Fibroblast of skin of scalp (primary cell): Measurements from ENCODE around the gene SCNN1A. TPM values are rescaled to one million over a fixed set of nuclear protein-coding genes. Genes with fewer than 3 reads are reported as not detected.
A peak's percentile ranks its signal among the peaks of the same experiment; 100 is the strongest.

Experiments used
- DNase-seq: peaks from one replicate; pipeline ENCODE4 v3.0.0-alpha.2; 2013
- polyA plus RNA-seq, 2 experiments: library from polyadenylated mRNA; unstranded; fragments of 120-200 nt; gene quantifications; one replicate each; pipeline ENCODE4 v1.2.1, GENCODE V29; 2013; ENCODE audit not compliant: insufficient read length in 2 of 2

SCNN1A gene
- not detected for polyA plus RNA-seq (2013, experiment 1 of 2; ENCODE audit: insufficient read length)
- polyA plus RNA-seq (2013, experiment 2 of 2; ENCODE audit: insufficient read length): 0.75 TPM

DNA sequence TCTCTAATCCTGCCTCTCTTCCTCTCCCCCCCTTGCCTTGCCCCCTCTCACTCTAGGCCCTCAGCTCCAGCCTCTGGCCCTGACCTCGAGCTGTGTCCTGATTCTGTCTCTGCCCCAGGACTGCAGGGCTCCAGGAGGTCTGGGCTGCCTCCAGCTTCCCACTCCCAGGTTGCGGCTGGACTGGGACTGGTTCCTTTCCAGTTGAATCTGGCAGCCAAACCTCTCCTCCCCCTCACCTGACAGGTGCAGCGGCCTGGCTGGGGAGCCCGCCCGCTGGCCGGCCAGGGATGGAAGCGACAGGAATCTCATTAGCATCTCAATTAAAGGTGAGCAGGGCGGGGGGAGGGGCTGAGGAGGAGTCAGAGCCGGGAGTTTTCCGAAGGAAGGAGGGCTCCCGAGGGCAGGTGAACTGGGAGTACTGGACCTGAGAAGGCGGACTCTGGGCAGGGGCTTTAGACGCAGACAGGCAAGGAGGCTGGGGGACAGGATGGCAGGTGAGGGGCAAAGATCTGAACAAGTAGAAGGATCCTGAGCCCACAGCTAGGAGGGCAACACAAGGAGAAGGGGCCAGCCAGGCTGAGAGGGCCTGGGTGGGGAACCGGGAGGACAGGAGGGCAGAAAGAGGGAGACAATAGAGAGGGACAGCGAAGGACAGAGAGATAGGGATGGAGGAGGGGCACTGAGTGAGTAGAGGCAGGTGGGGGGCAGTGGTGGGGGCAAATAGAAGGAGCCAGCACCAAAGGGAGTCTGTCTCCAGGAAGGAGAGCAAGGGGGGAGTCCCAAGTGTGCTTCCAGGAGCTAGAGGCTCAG is at the start of gene SCNN1A:
Gene SCNN1A, minus strand, starts transcription at position 295 of the 810 bp plus-strand sequence. CDS start 780 bp downstream, outside the sequence.
- DNase-seq: no peak

- no peak for DNase-seq
These were observed 49.5 kb upstream of the SCNN1A start for GRCh38 chr12:6424866-6425265.

DNA sequence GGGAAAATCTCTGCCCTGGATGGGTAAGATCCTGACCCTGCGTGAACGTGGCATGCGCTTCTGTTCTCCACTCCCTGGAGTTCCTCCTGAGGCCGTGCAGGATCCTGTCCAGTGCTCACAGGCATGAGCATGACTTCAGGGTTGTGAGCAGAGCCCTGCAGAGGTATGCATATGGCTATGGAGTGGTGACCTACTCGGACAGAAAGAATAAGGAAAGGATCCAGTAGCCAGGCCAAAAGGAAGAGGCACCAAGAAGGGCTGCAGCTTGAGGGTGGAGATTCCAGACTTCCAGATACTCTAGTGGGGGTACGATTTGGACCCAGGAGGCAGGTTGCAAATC is 48.6 kb upstream of the SCNN1A start:
- DNase-seq: no peak

- peak; percentile 92 for DNase-seq
These were observed 48.1 kb upstream of the SCNN1A start for GRCh38 chr12:6423267-6424007.

DNA sequence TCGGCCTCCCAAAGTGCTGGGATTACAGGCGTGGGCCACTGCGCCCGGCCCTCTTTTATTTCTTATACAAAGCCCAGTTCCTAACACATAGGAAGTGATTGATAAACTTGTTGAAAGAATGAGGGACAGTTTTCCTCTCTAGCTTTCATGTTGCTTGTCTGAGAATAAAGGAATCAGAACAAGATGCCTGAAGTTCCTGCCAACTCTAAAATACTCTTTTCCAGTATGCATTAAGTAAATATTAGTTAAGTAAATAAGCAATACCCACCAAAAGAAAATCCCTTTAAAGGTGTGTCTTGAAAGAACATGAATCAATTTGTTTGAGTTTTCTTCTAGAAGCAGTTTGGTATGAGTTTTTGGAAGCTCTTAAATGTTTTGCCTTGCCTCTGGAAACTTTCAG is 45.0 kb upstream of the SCNN1A start:
- no peak for DNase-seq

DNA sequence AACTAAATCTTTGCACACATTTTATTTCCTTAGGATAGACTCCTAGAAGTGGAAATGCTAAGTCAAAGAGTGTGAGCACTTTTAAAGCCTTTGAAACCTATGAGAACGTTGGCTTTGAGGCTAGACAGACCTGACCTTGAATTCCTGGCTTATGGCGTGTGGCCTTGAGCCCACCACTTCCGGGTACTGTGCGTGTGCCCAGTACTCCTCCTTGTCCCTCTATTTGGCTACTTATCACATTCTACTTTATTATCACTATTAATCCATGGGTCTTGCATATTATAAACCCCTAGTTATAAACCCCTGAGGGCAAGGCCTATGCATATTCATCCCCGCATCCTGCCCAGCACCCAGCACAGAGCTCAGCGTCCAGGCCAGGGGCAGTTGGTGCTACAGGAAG is 43.4 kb upstream of the SCNN1A start:
- no peak for DNase-seq

GRCh38 chr12:6416596-6416995 is 41.2 kb upstream of the SCNN1A start:
- DNase-seq: no peak

- DNase-seq: no peak
These were observed 32.0 kb upstream of the SCNN1A start for GRCh38 chr12:6407236-6407954.

DNA sequence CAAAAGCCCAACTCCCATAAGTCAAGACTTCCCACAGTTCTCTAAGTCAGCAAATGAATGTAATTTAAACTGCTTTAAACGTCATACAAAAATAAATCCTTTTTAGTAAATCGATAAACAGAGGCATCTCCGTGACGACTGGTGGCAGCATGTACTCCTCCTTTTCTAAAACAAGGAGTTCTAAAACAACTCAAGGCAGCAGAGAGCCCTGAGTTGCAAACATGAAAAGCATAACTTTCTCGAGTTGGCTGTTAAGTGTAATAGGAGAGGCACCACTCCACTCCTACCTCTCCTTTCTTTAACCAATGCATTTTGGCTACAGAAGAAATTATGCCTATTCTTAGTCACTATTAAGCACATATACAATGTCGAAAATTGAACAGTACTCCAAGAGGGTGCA is 30.6 kb upstream of the SCNN1A start:
- no peak for DNase-seq

DNA sequence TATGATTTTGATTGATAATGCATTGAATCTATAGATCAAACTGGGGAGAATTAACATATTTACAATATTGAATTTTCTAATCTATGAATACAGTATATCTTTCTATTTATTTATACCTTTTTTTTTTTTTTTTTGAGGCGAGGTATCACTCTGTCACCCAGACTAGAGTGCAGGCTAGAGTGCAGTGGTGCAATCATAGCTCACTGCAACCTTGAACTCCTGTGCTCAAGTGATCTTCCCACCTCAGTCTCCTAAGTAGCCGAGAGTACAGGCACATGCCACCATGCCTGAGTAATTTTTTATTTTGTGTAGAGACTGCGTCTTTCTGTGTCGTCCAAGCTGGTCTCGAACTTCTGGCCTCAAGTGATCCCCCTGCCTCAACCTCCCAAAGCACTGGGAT is 29.0 kb upstream of the SCNN1A start:
- no peak for DNase-seq

GRCh38 chr12:6399884-6400644 is 24.7 kb upstream of the SCNN1A start:
- no peak for DNase-seq

GRCh38 chr12:6396031-6396430 is 20.7 kb upstream of the SCNN1A start:
- DNase-seq: no peak

GRCh38 chr12:6394398-6394797 is 19.0 kb upstream of the SCNN1A start:
- DNase-seq: no peak

GRCh38 chr12:6393109-6393508 is 17.7 kb upstream of the SCNN1A start:
- DNase-seq: no peak

GRCh38 chr12:6392504-6392903 is 17.1 kb upstream of the SCNN1A start:
- no peak for DNase-seq

DNA sequence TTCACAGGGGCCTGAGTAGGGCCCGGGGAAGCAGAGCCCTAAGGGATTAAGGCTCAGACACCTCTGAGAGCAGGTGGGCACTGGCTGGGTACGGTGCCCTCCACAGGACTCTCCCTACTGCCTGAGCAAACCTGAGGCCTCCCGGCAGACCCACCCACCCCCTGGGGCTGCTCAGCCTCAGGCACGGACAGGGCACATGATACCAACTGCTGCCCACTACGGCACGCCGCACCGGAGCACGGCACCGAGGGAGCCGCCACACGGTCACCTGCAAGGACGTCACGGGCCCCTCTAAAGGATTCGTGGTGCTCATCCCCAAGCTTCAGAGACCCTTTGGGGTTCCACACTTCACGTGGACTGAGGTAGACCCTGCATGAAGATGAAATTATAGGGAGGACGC is 15.7 kb upstream of the SCNN1A start:
- DNase-seq: no peak

DNA sequence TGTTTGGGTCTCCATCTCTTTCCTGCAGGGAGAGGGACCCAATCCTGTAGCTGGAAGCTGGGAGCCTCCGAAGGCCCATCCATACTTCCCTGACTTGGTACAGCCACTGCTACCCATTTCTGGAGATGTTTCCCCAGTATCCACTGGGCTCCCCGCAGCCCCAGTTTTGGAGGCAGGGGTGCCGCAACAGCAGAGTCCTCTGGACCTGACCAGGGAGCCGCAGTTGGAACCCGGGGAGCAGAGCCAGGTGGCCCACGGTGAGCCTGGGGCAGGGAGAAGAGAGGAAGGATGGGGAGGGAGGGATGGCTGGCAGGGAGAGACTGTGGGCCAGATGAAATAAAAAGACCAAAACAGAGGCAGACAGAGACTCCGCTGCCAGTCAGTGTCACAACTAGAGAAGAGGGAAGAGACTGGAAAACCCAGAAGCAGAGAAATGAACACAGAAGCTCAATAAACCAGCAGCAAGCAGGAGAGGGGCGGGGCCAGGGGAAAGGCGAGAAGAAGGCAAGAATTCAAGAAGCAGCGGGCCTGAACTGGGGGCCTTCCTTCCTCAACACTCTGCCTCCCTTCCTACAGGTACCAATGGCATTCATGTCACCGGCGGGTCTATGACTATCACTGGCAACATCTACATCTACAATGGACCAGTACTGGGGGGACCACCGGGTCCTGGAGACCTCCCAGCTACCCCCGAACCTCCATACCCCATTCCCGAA is 14.9 kb upstream of the SCNN1A start:
- DNase-seq: no peak

DNA sequence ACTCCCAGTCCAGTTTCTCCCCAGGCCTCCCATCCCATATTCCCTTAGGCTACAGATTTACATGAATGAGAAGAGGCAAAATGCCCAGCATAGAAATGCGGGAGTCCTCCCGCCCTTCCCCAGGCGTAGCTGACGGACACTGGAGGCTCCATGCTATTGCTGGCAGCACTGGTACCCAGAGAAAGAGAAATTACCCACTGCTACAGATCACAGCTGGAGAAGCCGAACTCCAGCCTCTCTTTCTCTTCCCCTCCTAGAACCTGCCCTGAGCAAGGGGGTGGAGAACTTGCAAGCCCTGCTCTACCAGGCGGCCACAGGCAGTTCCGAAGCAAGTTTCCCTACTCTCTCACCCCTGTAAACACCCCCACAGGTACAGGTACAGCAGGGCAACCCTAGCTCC is 12.2 kb upstream of the SCNN1A start:
- DNase-seq: no peak

DNA sequence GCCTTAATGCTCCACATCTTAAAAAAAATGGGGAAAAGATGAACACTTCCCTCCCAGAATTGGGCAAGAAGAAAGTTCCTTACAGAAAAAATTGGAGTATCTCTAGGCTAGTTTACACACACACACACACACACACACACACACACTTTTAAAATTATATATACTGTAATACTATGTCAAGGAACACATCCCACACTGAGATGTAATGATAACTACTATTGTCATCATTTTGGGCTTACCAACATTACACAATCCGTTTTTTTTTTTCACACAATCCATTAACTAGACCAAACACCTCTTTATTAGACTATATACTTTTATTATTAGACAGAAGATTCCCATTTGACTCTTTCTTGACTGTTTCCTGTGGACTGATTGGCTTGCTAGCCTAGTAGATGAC is 11.1 kb upstream of the SCNN1A start:
- DNase-seq: no peak

DNA sequence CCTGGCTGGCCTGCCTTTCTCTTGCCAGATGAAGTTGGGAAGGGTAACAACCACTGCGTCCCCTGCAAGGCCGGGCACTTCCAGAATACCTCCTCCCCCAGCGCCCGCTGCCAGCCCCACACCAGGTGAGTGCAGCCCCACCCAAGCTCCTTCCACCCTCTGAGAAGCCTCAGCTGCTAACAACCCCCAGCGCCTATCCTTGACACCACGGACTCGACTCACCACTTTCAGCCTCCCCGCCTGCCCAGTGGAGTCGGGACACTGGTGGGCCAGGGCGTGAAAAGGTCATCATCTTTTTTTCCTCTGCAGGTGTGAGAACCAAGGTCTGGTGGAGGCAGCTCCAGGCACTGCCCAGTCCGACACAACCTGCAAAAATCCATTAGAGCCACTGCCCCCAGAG is 10.7 kb upstream of the SCNN1A start:
- DNase-seq: no peak

DNA sequence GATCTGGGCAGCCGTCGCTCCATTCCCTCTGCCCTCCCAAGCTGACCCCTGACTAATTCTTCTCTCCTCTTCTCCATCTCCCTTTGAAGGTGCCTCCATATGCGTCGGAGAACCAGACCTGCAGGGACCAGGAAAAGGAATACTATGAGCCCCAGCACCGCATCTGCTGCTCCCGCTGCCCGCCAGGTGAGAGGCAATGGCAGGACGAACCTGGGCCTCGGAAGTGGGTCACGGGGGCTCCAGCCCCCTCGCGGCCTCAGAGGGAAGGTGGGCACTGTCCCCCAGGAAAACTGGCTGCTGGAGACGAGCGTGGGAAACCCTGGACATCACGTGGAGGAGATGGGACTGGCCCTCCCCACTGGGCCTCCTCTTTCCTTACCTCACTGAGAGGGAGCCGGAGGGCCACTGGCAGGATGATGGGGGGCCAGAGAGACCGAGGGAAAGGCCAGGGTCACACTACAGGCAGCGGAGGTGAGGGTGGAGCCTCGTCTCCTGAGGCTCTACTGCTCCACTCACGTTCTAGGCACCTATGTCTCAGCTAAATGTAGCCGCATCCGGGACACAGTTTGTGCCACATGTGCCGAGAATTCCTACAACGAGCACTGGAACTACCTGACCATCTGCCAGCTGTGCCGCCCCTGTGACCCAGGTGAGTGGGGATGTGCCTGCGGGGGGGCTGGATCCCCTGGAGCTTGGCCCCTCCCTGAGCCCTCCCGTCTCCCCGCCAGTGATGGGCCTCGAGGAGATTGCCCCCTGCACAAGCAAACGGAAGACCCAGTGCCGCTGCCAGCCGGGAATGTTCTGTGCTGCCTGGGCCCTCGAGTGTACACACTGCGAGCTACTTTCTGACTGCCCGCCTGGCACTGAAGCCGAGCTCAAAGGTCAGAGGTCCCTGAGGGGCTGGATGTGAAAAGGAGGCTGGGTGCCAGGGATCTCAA is 9.4 kb upstream of the SCNN1A start:
- no peak for DNase-seq
